HG02970 (cell line): Measurements from ENCODE around the gene ADGRG3.

Source experiments
- ATAC-seq: cut with Tn5 transposase; IDR thresholded peaks from one replicate; pipeline ENCODE4 v1.9.1; 2021; ENCODE audit warnings: mild to moderate bottlenecking, moderate library complexity, moderate number of reproducible peaks; ENCODE audit not compliant: unreplicated experiment, low FRiP score

ADGRG3 gene

GRCh38 chr16:57645169-57645568 is 22.9 kb upstream of the ADGRG3 start:
- no peak for ATAC-seq

- no peak for ATAC-seq
These were observed 22.3 kb upstream of the ADGRG3 start for GRCh38 chr16:57645691-57646387.

- no peak for ATAC-seq
These were observed 21.6 kb upstream of the ADGRG3 start for GRCh38 chr16:57646388-57647039.

- no peak for ATAC-seq
These were observed 20.8 kb upstream of the ADGRG3 start for GRCh38 chr16:57647136-57647875.

GRCh38 chr16:57648125-57648524 is 20.0 kb upstream of the ADGRG3 start:
- no peak for ATAC-seq

- ATAC-seq, result no peak
These were observed 19.3 kb upstream of the ADGRG3 start for GRCh38 chr16:57648581-57649442.

GRCh38 chr16:57649443-57649751 is 18.7 kb upstream of the ADGRG3 start:
- no peak for ATAC-seq

- ATAC-seq, result no peak
These were observed 18.3 kb upstream of the ADGRG3 start for GRCh38 chr16:57649846-57650245.

GRCh38 chr16:57651344-57652333 is 16.5 kb upstream of the ADGRG3 start:
- no peak for ATAC-seq

- no peak for ATAC-seq
These were observed 15.2 kb upstream of the ADGRG3 start for GRCh38 chr16:57652695-57653471.

- no peak for ATAC-seq
These were observed 14.2 kb upstream of the ADGRG3 start for GRCh38 chr16:57653936-57654335.

GRCh38 chr16:57656342-57656955 is 11.7 kb upstream of the ADGRG3 start:
- no peak for ATAC-seq

- ATAC-seq, result no peak
These were observed 10.9 kb upstream of the ADGRG3 start for GRCh38 chr16:57657228-57657627.

- no peak for ATAC-seq
These were observed 9.8 kb upstream of the ADGRG3 start for GRCh38 chr16:57658130-57658877.

- no peak for ATAC-seq
These were observed 9.0 kb upstream of the ADGRG3 start for GRCh38 chr16:57658878-57659674.

GRCh38 chr16:57660715-57661463 is 7.2 kb upstream of the ADGRG3 start:
- no peak for ATAC-seq
